ENCODE measurements around the gene SHROOM3.

GRCh38 chr4:76487621-76488020, 52.6 kb downstream of the SHROOM3 start:
- TF ChIP-seq POLR2A (IDR thresholded peaks at IDR 0.05; ENCODE audit: low read length) = no peak
- no peak for TF ChIP-seq GATA1 (IDR thresholded peaks at IDR 0.05; ENCODE audit: low read depth, low read length)

All from erythroblast (primary cell).